Lung (tissue), 12 donors: Measurements from ENCODE around the gene MYT1. TPM values are rescaled to one million over a fixed set of nuclear protein-coding genes. Genes with fewer than 3 reads are reported as not detected.

ENCODE experiments used
- ATAC-seq: fragments of 200-7000 bp; cut with Tn5 transposase; one replicate; pipeline ENCODE4 v1.9.1; 2020; ENCODE audit warnings: moderate number of reproducible peaks; ENCODE audit not compliant: insufficient read depth, low FRiP score
- DNase-seq, 3 donors: peaks; one replicate each; pipeline ENCODE4 v3.0.0-alpha.2; 2013 to 2017
- H3K27ac ChIP-seq, 2 donors: one replicate each; pipeline ENCODE4 v1.5.1; 2013; ENCODE audit warnings: mild to moderate bottlenecking in 2 of 2, moderate library complexity in 2 of 2, control low read depth in 1 of 2, inconsistent platforms in 1 of 2, low read depth in 1 of 2, low read length in 1 of 2
- H3K27me3 ChIP-seq, 3 donors: one replicate each; pipeline ENCODE4 v1.5.1; 2013; ENCODE audit warnings: low read length in 2 of 3; ENCODE audit not compliant: control insufficient read depth in 3 of 3, insufficient read depth in 3 of 3
- H3K36me3 ChIP-seq, 4 donors: one replicate each; pipeline ENCODE4 v1.5.1; 2013; ENCODE audit warnings: low read length in 4 of 4, mild to moderate bottlenecking in 1 of 4, moderate library complexity in 1 of 4; ENCODE audit not compliant: control insufficient read depth in 4 of 4, insufficient read depth in 4 of 4
- H3K4me1 ChIP-seq, 5 donors: one replicate each; pipeline ENCODE4 v1.5.1; 2013; ENCODE audit warnings: low read length in 5 of 5, mild to moderate bottlenecking in 2 of 5, moderate library complexity in 1 of 5; ENCODE audit not compliant: control insufficient read depth in 5 of 5, insufficient read depth in 5 of 5
- H3K4me3 ChIP-seq: one replicate; pipeline ENCODE4 v1.5.1; 2013; ENCODE audit warnings: mild to moderate bottlenecking, control low read depth, moderate library complexity
- H3K9ac ChIP-seq, 2 donors: one replicate each; pipeline ENCODE4 v1.5.1; 2013; ENCODE audit warnings: low read length in 2 of 2, control low read depth in 1 of 2; ENCODE audit not compliant: insufficient read depth in 1 of 2
- H3K9me3 ChIP-seq, 4 donors: one replicate each; pipeline ENCODE4 v1.5.1; 2013; ENCODE audit warnings: low read length in 3 of 4, mild to moderate bottlenecking in 1 of 4, moderate library complexity in 1 of 4; ENCODE audit not compliant: control insufficient read depth in 4 of 4, insufficient read depth in 3 of 4
- WGBS, 2 donors: extraction: QIAGEN DNeasy Blood & Tissue Kit; methylation state at CpG; one replicate each; pipeline ENCODE4 v1.1.7; 2013; 5-methylcytosine and 5-hydroxymethylcytosine counted together
- polyA plus RNA-seq, 2 donors: library from polyadenylated mRNA; stranded (reverse); fragments of 200-250 nt; gene quantifications; one replicate each; pipeline ENCODE4 v1.2.1, GENCODE V29; 2013
- total RNA-seq, 2 donors: library from RNA; depleted of rRNA in 1 of 2; stranded (reverse); fragments of >200 nt in 1 of 2; gene quantifications; one replicate each; pipeline ENCODE4 v1.2.1, GENCODE V29; 2014 to 2021
- TF ChIP-seq, protein P1 (sequence below): IDR thresholded peaks from 2 replicates; pipeline ENCODE4 v1.5.1; 2012; ENCODE audit warnings: mild to moderate bottlenecking; ENCODE audit errors: control extremely low read depth, extremely low read depth
- donor health status: control.
- donor health status: control.
- donor health status: Bipolar disorder and iron deficiency.
- donor health status: healthy.
- donor health status: DM: yes; HTN: yes; CAD: no.

MYT1 gene
- total and polyA plus RNA-seq, 4 donors, result 0.03 to 0.40 (median 0.10) TPM; not detected in 1

DNA sequence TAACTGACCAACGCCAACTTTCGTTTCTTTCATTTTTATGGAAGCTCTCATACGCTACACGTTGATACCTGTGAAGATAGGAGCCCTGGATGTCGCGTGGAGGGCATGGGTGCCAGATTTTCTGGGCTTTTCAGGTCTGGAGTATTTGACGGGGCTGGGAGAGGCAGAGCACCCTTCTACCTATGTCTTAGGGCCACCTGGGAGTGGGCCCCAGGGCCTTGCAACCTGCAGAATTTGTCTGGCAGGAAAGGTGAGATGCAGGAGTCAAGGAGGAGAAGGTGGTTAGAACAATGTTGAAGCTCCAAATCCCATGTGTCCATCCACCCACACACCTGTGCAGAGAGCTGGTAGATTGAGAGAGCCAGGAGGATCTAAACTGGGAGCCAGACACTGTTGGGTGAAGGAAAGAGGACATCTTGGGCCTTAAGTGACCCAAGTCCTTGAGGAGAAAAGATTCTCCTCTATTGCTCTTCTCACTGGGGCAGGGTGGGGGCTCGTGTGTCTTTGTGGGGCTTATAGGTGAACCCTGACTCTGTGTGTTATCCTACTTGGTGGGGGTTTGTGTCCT, 63.9 kb downstream of the MYT1 start:
- Histone ChIP-seq H3K36me3 (no peaks in the 10 kb centered on the region), H3K9ac (no peak overlapping the region), H3K4me3 (no peak overlapping the region), H3K27ac (no peak overlapping the region), H3K4me1 (peaks cover 2 to 15% (median 5%) of the 10 kb centered on the region in 5 donors), H3K9me3 (no peaks in the 10 kb centered on the region), H3K27me3 (no peaks in the 10 kb centered on the region)
- 88 to 90% methylated on average over 8 of the region's 8 CpGs for WGBS, 2 donors
- TF ChIP-seq, protein P1, sequence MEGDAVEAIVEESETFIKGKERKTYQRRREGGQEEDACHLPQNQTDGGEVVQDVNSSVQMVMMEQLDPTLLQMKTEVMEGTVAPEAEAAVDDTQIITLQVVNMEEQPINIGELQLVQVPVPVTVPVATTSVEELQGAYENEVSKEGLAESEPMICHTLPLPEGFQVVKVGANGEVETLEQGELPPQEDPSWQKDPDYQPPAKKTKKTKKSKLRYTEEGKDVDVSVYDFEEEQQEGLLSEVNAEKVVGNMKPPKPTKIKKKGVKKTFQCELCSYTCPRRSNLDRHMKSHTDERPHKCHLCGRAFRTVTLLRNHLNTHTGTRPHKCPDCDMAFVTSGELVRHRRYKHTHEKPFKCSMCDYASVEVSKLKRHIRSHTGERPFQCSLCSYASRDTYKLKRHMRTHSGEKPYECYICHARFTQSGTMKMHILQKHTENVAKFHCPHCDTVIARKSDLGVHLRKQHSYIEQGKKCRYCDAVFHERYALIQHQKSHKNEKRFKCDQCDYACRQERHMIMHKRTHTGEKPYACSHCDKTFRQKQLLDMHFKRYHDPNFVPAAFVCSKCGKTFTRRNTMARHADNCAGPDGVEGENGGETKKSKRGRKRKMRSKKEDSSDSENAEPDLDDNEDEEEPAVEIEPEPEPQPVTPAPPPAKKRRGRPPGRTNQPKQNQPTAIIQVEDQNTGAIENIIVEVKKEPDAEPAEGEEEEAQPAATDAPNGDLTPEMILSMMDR, result no peak
- ATAC-seq, result no peak
- no peak for DNase-seq

DNA sequence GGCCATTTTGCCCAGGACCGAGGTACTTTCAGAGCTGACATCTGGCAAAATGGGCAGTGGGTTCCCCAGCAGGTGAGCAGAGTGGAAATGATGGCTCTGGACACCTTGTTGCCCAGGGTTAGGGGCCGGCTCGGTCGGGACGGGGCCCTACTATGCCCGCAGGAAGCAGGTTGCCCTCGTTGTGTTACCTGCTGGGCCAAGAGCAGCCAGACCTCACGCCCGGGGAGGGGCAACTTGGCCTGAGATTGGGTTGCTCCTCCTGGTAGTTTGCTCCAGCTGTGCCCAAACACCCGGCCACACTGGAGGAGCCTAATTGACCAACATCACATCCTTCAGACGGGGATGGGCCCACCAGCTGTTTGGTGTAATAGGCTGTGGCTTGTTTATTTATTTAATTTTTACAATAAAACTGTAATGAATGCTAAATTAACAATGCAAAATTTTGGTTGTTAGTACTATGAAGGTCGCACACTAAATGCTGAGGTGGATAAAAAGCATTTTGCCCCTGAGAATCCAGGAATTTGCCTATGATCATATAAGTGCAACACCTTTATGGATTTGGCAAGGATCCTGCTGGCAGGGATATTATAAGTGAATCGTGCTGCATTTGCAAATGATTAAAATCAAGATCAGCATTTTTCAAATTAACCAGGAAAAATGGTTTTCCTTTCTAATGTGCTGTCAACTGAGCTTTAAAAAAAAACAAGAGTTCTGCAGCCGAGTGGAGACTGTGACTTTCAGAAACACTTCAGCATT, 64.7 kb downstream of the MYT1 start:
- Histone ChIP-seq H3K9me3 (no peaks in the 10 kb centered on the region), H3K4me3 (no peak overlapping the region), H3K4me1 (peaks cover 0 to 9% (median 3%) of the 10 kb centered on the region in 5 donors), H3K27me3 (no peaks in the 10 kb centered on the region), H3K9ac (no peak overlapping the region), H3K27ac (no peak overlapping the region), H3K36me3 (no peaks in the 10 kb centered on the region)
- no peak for ATAC-seq
- 82 to 89% methylated on average over 14 of the region's 14 CpGs for WGBS, 2 donors
- TF ChIP-seq, protein P1, result no peak
- DNase-seq, result no peak

DNA sequence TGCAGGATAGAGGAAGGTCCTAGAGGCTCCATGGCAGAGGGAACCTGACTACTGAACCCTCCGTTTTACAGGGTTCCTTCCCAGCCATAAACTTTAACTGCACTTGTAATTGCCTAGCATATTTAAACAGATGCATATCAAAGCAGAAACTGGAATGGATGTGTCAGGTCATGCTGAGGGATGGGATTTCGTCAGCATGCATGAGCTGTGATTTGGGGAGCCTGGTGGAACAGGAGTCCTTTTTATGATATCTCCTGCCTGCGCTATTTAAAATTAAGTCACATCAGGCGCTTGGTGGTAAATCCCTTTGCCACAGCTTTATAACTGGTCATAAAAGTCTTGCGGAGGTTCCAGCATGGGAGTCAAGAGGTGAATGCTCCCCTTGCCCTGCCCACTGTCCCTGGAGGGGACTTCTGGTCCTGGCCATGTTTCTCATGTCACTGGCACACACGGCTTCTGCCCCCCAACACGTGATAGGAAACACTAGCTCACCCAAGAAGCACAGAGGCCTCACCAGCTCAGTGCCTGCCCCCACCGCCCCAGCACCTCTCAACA, 65.3 kb downstream of the MYT1 start:
- ATAC-seq (no peak), DNase-seq (no peak)
- no peak overlapping the region for H3K9ac ChIP-seq
- no peaks in the 10 kb centered on the region for H3K9me3 ChIP-seq
- H3K36me3 ChIP-seq, result no peaks in the 10 kb centered on the region
- TF ChIP-seq, protein P1, result no peak
- peaks cover 0 to 2% (median 0%) of the 10 kb centered on the region in 5 donors for H3K4me1 ChIP-seq
- no peak overlapping the region for H3K27ac ChIP-seq
- no peak overlapping the region for H3K4me3 ChIP-seq
- WGBS, 2 donors, result 79 to 88% methylated on average over 8 of the region's 8 CpGs
- no peaks in the 10 kb centered on the region for H3K27me3 ChIP-seq
